Liver (tissue), 9 donors: Measurements from ENCODE around the gene LCN2. TPM values are rescaled to one million over a fixed set of nuclear protein-coding genes. Genes with fewer than 3 reads are reported as not detected.

Experiments used
- DNase-seq: peaks from one replicate; pipeline ENCODE4 v3.0.0-alpha.2; 2017; ENCODE audit warnings: low spot score
- H3K27ac ChIP-seq, 2 donors: one replicate each; pipeline ENCODE4 v1.7.0; 2013; ENCODE audit warnings: inconsistent platforms in 2 of 2, low read length in 2 of 2, control low read depth in 1 of 2, low read depth in 1 of 2, mild to moderate bottlenecking in 1 of 2
- H3K27me3 ChIP-seq, 4 donors: one replicate each; pipeline versions ENCODE4 v1.6.1 to v1.7.0; 2013; ENCODE audit warnings: low read length in 3 of 4, inconsistent platforms in 1 of 4, mild to moderate bottlenecking in 1 of 4, moderate library complexity in 1 of 4; ENCODE audit not compliant: control insufficient read depth in 4 of 4, insufficient read depth in 4 of 4
- H3K36me3 ChIP-seq, 4 donors: one replicate each; pipeline versions ENCODE4 v1.6.1 to v1.7.0; 2013; ENCODE audit warnings: low read length in 3 of 4, mild to moderate bottlenecking in 3 of 4, low read depth in 1 of 4, moderate library complexity in 1 of 4; ENCODE audit not compliant: control insufficient read depth in 4 of 4, insufficient read depth in 3 of 4
- H3K4me1 ChIP-seq, 4 donors: one replicate each; pipeline versions ENCODE4 v1.6.1 to v1.7.0; 2013; ENCODE audit warnings: low read length in 3 of 4, mild to moderate bottlenecking in 3 of 4, moderate library complexity in 1 of 4; ENCODE audit not compliant: control insufficient read depth in 4 of 4, insufficient read depth in 4 of 4
- H3K4me3 ChIP-seq, 3 donors: one replicate each; pipeline versions ENCODE4 v1.6.1 to v1.7.0; 2013; ENCODE audit warnings: low read length in 3 of 3, control low read depth in 1 of 3, low read depth in 1 of 3, mild to moderate bottlenecking in 1 of 3
- H3K9ac ChIP-seq, 2 donors: one replicate each; pipeline ENCODE4 v1.7.0; 2013; ENCODE audit warnings: low read length in 2 of 2, mild to moderate bottlenecking in 2 of 2, moderate library complexity in 2 of 2, control low read depth in 1 of 2, low read depth in 1 of 2
- H3K9me3 ChIP-seq, 4 donors: one replicate each; pipeline versions ENCODE4 v1.6.1 to v1.7.0; 2013; ENCODE audit warnings: low read length in 3 of 4; ENCODE audit not compliant: control insufficient read depth in 4 of 4
- FOXA1 ChIP-seq: IDR thresholded peaks from 2 replicates; pipeline ENCODE4 v1.6.1; 2016; ENCODE audit warnings: antibody characterized with exemption
- FOXA2 ChIP-seq: IDR thresholded peaks from 2 replicates; pipeline ENCODE4 v1.6.1; 2016; ENCODE audit warnings: antibody characterized with exemption
- GABPA ChIP-seq, 2 donors: IDR thresholded peaks in 1 of 2; conservative IDR thresholded peaks in 1 of 2; 2 replicates each; pipeline ENCODE4 v1.6.1; 2016; ENCODE audit warnings: antibody characterized with exemption in 2 of 2, mild to moderate bottlenecking in 1 of 2, moderate library complexity in 1 of 2
- HNF4A ChIP-seq, 2 donors: conservative IDR thresholded peaks; 2 replicates each; pipeline ENCODE4 v1.6.1; 2016; ENCODE audit warnings: antibody characterized with exemption in 2 of 2, mild to moderate bottlenecking in 2 of 2
- HNF4G ChIP-seq: IDR thresholded peaks from 2 replicates; pipeline ENCODE4 v1.6.1; 2016; ENCODE audit warnings: antibody characterized with exemption
- JUND ChIP-seq, 2 donors: IDR thresholded peaks; 2 replicates each; pipeline ENCODE4 v1.6.1; 2016; ENCODE audit warnings: antibody characterized with exemption in 2 of 2
- NR2F2 ChIP-seq: IDR thresholded peaks from 2 replicates; pipeline ENCODE4 v1.6.1; 2016; ENCODE audit warnings: antibody characterized with exemption
- RAD21 ChIP-seq, 2 donors: IDR thresholded peaks; 2 replicates each; pipeline ENCODE4 v1.6.1; 2016; ENCODE audit warnings: antibody characterized with exemption in 2 of 2, mild to moderate bottlenecking in 2 of 2
- RXRA ChIP-seq, 2 donors: IDR thresholded peaks; 2 replicates each; pipeline ENCODE4 v1.6.1; 2017 to 2018; ENCODE audit warnings: antibody characterized with exemption in 2 of 2, mild to moderate bottlenecking in 1 of 2
- SP1 ChIP-seq: IDR thresholded peaks from 2 replicates; pipeline ENCODE4 v1.6.1; 2018; ENCODE audit warnings: antibody characterized with exemption, mild to moderate bottlenecking
- TAF1 ChIP-seq: conservative IDR thresholded peaks from 2 replicates; pipeline ENCODE4 v1.6.1; 2016; ENCODE audit warnings: antibody characterized with exemption, mild to moderate bottlenecking
- YY1 ChIP-seq: IDR thresholded peaks from 2 replicates; pipeline ENCODE4 v1.6.1; 2016; ENCODE audit warnings: antibody characterized with exemption, mild to moderate bottlenecking
- WGBS: extraction: QIAGEN DNeasy Blood & Tissue Kit; methylation state at CpG from one replicate; pipeline ENCODE4 v1.1.7; 2013; 5-methylcytosine and 5-hydroxymethylcytosine counted together
- polyA plus RNA-seq, 2 donors: library from polyadenylated mRNA; stranded (reverse) in 1 of 2; unstranded in 1 of 2; fragments of 200-250 nt in 1 of 2; fragments of >200 nt in 1 of 2; fragmentation: Nextera tagmentation in 1 of 2; extraction: Ambion mirVana in 1 of 2; gene quantifications; one replicate each; pipeline versions ENCODE4 v1.2.1 to v1.2.3, GENCODE V29; 2013 to 2015
- total RNA-seq, 2 donors: library from RNA; depleted of rRNA; stranded (reverse); fragments of >200 nt; gene quantifications; one replicate each; pipeline ENCODE4 v1.2.3, GENCODE V29; 2014
- TF ChIP-seq, protein P1 (sequence below): fragments of 150-350 bp; IDR thresholded peaks from 2 replicates; pipeline ENCODE4 v1.5.1; 2017; ENCODE audit warnings: improper control_type of control experiment, low read depth, low read length; ENCODE audit not compliant: missing input control
- TF ChIP-seq, protein P2 (sequence below): IDR thresholded peaks from 2 replicates; pipeline ENCODE4 v1.6.1; 2016; ENCODE audit warnings: antibody characterized with exemption
- TF ChIP-seq, protein P3 (sequence below): IDR thresholded peaks from 2 replicates; pipeline ENCODE4 v1.6.1; 2016; ENCODE audit warnings: antibody characterized with exemption, mild to moderate bottlenecking
- TF ChIP-seq, protein P4 (sequence below): IDR thresholded peaks from 2 replicates; pipeline ENCODE4 v1.6.1; 2016; ENCODE audit warnings: antibody characterized with exemption
- TF ChIP-seq, protein P5 (sequence below): IDR thresholded peaks from 2 replicates; pipeline ENCODE4 v1.6.1; 2016; ENCODE audit warnings: antibody characterized with exemption
- donor health status: healthy.
- donor health status: healthy.
- donor health status: healthy.
- donor health status: healthy.
- donor health status: healthy.

Gene LCN2
- total and polyA plus RNA-seq, 4 donors = 7.0 to 64.5 (median 10.4) TPM

DNA sequence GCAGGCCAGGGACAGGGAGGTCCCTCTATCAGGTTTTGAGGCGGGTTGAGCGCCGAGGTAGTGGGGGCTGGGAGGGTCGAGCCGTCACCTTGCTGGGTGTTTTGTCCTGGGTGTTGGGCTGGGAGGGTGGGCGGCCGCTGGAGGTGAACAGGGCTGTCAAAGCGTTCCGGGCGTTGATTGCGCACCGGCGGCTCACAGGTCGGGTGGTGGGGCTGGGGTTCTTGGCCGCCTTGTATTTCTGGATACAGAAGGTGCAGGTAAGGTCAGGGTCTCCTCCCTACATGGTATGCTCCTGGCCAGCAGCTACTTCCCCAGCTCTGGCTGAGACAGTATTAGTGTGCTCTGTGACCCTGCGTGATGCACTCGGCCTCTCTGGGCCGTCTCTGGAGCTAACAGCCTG is 16.9 kb downstream of the LCN2 start:
- Histone ChIP-seq H3K36me3 (peaks cover 12 to 52% (median 33%) of the 10 kb centered on the region in 4 donors), H3K9me3 (no peaks in the 10 kb centered on the region), H3K9ac (no peak overlapping the region), H3K4me3 (no peak overlapping the region), H3K27me3 (no peaks in the 10 kb centered on the region), H3K4me1 (no peaks in the 10 kb centered on the region), H3K27ac (no peak overlapping the region)
- DNase-seq = no peak
- TF ChIP-seq YY1 (no peak), JUND (IDR thresholded peaks at IDR 0.05) (no peak), NR2F2 (no peak), FOXA1 (no peak), SP1 (no peak), HNF4A (conservative IDR thresholded peaks at IDR 0.05) (no peak), RXRA (IDR thresholded peaks at IDR 0.05) (no peak), RAD21 (IDR thresholded peaks at IDR 0.05) (no peak), TAF1 (no peak), FOXA2 (no peak), GABPA (IDR thresholded peaks at IDR 0.05 in 1 of 2, conservative IDR thresholded peaks at IDR 0.05 in 1 of 2) (no peak), HNF4G (no peak)
- TF ChIP-seq, protein P1, sequence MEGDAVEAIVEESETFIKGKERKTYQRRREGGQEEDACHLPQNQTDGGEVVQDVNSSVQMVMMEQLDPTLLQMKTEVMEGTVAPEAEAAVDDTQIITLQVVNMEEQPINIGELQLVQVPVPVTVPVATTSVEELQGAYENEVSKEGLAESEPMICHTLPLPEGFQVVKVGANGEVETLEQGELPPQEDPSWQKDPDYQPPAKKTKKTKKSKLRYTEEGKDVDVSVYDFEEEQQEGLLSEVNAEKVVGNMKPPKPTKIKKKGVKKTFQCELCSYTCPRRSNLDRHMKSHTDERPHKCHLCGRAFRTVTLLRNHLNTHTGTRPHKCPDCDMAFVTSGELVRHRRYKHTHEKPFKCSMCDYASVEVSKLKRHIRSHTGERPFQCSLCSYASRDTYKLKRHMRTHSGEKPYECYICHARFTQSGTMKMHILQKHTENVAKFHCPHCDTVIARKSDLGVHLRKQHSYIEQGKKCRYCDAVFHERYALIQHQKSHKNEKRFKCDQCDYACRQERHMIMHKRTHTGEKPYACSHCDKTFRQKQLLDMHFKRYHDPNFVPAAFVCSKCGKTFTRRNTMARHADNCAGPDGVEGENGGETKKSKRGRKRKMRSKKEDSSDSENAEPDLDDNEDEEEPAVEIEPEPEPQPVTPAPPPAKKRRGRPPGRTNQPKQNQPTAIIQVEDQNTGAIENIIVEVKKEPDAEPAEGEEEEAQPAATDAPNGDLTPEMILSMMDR = no peak
- TF ChIP-seq, protein P2, sequence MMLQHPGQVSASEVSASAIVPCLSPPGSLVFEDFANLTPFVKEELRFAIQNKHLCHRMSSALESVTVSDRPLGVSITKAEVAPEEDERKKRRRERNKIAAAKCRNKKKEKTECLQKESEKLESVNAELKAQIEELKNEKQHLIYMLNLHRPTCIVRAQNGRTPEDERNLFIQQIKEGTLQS = no peak
- TF ChIP-seq, protein P3, sequence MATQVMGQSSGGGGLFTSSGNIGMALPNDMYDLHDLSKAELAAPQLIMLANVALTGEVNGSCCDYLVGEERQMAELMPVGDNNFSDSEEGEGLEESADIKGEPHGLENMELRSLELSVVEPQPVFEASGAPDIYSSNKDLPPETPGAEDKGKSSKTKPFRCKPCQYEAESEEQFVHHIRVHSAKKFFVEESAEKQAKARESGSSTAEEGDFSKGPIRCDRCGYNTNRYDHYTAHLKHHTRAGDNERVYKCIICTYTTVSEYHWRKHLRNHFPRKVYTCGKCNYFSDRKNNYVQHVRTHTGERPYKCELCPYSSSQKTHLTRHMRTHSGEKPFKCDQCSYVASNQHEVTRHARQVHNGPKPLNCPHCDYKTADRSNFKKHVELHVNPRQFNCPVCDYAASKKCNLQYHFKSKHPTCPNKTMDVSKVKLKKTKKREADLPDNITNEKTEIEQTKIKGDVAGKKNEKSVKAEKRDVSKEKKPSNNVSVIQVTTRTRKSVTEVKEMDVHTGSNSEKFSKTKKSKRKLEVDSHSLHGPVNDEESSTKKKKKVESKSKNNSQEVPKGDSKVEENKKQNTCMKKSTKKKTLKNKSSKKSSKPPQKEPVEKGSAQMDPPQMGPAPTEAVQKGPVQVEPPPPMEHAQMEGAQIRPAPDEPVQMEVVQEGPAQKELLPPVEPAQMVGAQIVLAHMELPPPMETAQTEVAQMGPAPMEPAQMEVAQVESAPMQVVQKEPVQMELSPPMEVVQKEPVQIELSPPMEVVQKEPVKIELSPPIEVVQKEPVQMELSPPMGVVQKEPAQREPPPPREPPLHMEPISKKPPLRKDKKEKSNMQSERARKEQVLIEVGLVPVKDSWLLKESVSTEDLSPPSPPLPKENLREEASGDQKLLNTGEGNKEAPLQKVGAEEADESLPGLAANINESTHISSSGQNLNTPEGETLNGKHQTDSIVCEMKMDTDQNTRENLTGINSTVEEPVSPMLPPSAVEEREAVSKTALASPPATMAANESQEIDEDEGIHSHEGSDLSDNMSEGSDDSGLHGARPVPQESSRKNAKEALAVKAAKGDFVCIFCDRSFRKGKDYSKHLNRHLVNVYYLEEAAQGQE = no peak
- TF ChIP-seq, protein P4, sequence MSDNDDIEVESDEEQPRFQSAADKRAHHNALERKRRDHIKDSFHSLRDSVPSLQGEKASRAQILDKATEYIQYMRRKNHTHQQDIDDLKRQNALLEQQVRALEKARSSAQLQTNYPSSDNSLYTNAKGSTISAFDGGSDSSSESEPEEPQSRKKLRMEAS = no peak
- TF ChIP-seq, protein P5, sequence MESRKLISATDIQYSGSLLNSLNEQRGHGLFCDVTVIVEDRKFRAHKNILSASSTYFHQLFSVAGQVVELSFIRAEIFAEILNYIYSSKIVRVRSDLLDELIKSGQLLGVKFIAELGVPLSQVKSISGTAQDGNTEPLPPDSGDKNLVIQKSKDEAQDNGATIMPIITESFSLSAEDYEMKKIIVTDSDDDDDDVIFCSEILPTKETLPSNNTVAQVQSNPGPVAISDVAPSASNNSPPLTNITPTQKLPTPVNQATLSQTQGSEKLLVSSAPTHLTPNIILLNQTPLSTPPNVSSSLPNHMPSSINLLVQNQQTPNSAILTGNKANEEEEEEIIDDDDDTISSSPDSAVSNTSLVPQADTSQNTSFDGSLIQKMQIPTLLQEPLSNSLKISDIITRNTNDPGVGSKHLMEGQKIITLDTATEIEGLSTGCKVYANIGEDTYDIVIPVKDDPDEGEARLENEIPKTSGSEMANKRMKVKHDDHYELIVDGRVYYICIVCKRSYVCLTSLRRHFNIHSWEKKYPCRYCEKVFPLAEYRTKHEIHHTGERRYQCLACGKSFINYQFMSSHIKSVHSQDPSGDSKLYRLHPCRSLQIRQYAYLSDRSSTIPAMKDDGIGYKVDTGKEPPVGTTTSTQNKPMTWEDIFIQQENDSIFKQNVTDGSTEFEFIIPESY = no peak
- 97% methylated on average over 18 of the region's 18 CpGs for WGBS

DNA sequence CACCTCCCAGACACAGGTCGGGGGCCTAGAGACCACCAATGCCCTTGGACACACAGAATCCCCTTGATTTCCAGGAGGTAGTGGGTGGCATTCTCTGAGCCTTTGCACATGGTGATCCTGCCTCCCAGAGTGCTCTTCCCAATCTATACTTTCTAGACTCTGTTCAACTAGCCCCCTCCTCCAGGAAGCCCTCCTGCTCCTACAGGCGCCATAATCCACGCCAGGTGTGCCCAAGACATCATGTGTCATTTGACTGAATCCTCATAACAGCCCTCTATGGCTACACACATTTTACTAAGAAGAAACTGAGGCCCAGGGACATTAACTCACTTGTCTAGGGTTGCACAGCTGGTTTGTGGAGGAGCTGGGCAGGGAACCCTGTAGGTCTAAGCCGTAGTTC is 18.0 kb downstream of the LCN2 start:
- no peak overlapping the region for H3K9ac ChIP-seq
- H3K27ac ChIP-seq = no peak overlapping the region
- peaks cover 12 to 52% (median 33%) of the 10 kb centered on the region in 4 donors for H3K36me3 ChIP-seq
- DNase-seq = no peak
- H3K4me1 ChIP-seq = no peaks in the 10 kb centered on the region
- no peak overlapping the region for H3K4me3 ChIP-seq
- no peaks in the 10 kb centered on the region for H3K9me3 ChIP-seq
- WGBS = 99% methylated on average over 4 of the region's 4 CpGs
- H3K27me3 ChIP-seq = no peaks in the 10 kb centered on the region
- TF ChIP-seq HNF4A (conservative IDR thresholded peaks at IDR 0.05) = no peak
- no peak for TF ChIP-seq RXRA (IDR thresholded peaks at IDR 0.05)
- TF ChIP-seq, protein P4 = no peak
- TF ChIP-seq, protein P2 = no peak
- TF ChIP-seq NR2F2 = no peak
- TF ChIP-seq, protein P3 = no peak
- no peak for TF ChIP-seq JUND (IDR thresholded peaks at IDR 0.05)
- no peak for TF ChIP-seq FOXA1
- TF ChIP-seq YY1 = no peak
- no peak for TF ChIP-seq FOXA2
- no peak for TF ChIP-seq RAD21 (IDR thresholded peaks at IDR 0.05)
- TF ChIP-seq, protein P5 = no peak
